ENCODE measurements around the gene RNF187.

The RNF187 gene

GRCh38 chr1:228457017-228457395 is 30.2 kb upstream of the RNF187 start:
- Histone ChIP-seq H3K79me2 (ENCODE audit: insufficient read depth, low read depth) (no peaks in the 10 kb centered on the region), H3K4me1 (ENCODE audit: low read depth, poor library complexity, severe bottlenecking) (no peaks in the 10 kb centered on the region), H3K27me3 (ENCODE audit: insufficient read depth, low read depth) (no peaks in the 10 kb centered on the region), H3K36me3 (ENCODE audit: insufficient read depth) (no peaks in the 10 kb centered on the region), H3K27ac (no peak overlapping the region), H2AFZ (ENCODE audit: low read depth) (no peak overlapping the region), H3K9ac (no peak overlapping the region), H4K20me1 (ENCODE audit: insufficient read depth) (no peaks in the 10 kb centered on the region), H3K4me2 (no peak overlapping the region), H3K4me3 (IDR thresholded peaks at IDR 0.05; ENCODE audit: insufficient read depth, low read depth, low read length) (no peak overlapping the region)
- no peak for TF ChIP-seq CTCF (conservative IDR thresholded peaks at IDR 0.05; ENCODE audit: low read depth, low read length)

- Histone ChIP-seq H3K36me3 (ENCODE audit: insufficient read depth) (no peaks in the 10 kb centered on the region), H3K79me2 (ENCODE audit: insufficient read depth, low read depth) (no peaks in the 10 kb centered on the region), H3K27me3 (ENCODE audit: insufficient read depth, low read depth) (no peaks in the 10 kb centered on the region), H3K4me3 (IDR thresholded peaks at IDR 0.05; ENCODE audit: insufficient read depth, low read depth, low read length) (no peak overlapping the region), H2AFZ (ENCODE audit: low read depth) (no peak overlapping the region), H3K27ac (no peak overlapping the region), H3K9ac (no peak overlapping the region), H4K20me1 (ENCODE audit: insufficient read depth) (no peaks in the 10 kb centered on the region), H3K4me2 (no peak overlapping the region), H3K4me1 (ENCODE audit: low read depth, poor library complexity, severe bottlenecking) (no peaks in the 10 kb centered on the region)
- no peak for TF ChIP-seq CTCF (conservative IDR thresholded peaks at IDR 0.05; ENCODE audit: low read depth, low read length)
These were observed 29.6 kb upstream of the RNF187 start for GRCh38 chr1:228457396-228458176.

- H3K4me3 ChIP-seq (IDR thresholded peaks at IDR 0.05; ENCODE audit: insufficient read depth, low read depth, low read length), result no peak overlapping the region
- H3K79me2 ChIP-seq (ENCODE audit: insufficient read depth, low read depth), result no peaks in the 10 kb centered on the region
- no peak overlapping the region for H3K27ac ChIP-seq
- no peaks in the 10 kb centered on the region for H3K4me1 ChIP-seq (ENCODE audit: low read depth, poor library complexity, severe bottlenecking)
- H3K9ac ChIP-seq, result no peak overlapping the region
- no peak for TF ChIP-seq CTCF (conservative IDR thresholded peaks at IDR 0.05; ENCODE audit: low read depth, low read length)
- no peak overlapping the region for H3K4me2 ChIP-seq
- H4K20me1 ChIP-seq (ENCODE audit: insufficient read depth), result no peaks in the 10 kb centered on the region
- no peaks in the 10 kb centered on the region for H3K36me3 ChIP-seq (ENCODE audit: insufficient read depth)
- no peak overlapping the region for H2AFZ ChIP-seq (ENCODE audit: low read depth)
- H3K27me3 ChIP-seq (ENCODE audit: insufficient read depth, low read depth), result no peaks in the 10 kb centered on the region
These were observed 27.8 kb upstream of the RNF187 start for GRCh38 chr1:228459091-228459993.

- Histone ChIP-seq H3K4me3 (IDR thresholded peaks at IDR 0.05; ENCODE audit: insufficient read depth, low read depth, low read length) (no peak overlapping the region), H3K27ac (no peak overlapping the region), H3K27me3 (ENCODE audit: insufficient read depth, low read depth) (no peaks in the 10 kb centered on the region)
These were observed 26.4 kb upstream of the RNF187 start for GRCh38 chr1:228460821-228461220.

More at GRCh38 chr1:228460821-228461220, 26.4 kb upstream of the RNF187 start:
- no peaks in the 10 kb centered on the region for H3K4me1 ChIP-seq (ENCODE audit: low read depth, poor library complexity, severe bottlenecking)
- H3K79me2 ChIP-seq (ENCODE audit: insufficient read depth, low read depth), result no peaks in the 10 kb centered on the region
- no peak overlapping the region for H3K4me2 ChIP-seq
- no peak for TF ChIP-seq CTCF (conservative IDR thresholded peaks at IDR 0.05; ENCODE audit: low read depth, low read length)
- no peak overlapping the region for H3K9ac ChIP-seq
- H4K20me1 ChIP-seq (ENCODE audit: insufficient read depth), result no peaks in the 10 kb centered on the region
- H3K36me3 ChIP-seq (ENCODE audit: insufficient read depth), result no peaks in the 10 kb centered on the region
- H2AFZ ChIP-seq (ENCODE audit: low read depth), result no peak overlapping the region

Measured in KMS-11 (cell line).